ENCODE results near the gene KHDC4.
"Not testable (repeated sequence)": the region's sequence is repeated elsewhere in the genome, so short reads cannot be mapped to it uniquely, and the experiment has no call there.

The KHDC4 gene

DNA sequence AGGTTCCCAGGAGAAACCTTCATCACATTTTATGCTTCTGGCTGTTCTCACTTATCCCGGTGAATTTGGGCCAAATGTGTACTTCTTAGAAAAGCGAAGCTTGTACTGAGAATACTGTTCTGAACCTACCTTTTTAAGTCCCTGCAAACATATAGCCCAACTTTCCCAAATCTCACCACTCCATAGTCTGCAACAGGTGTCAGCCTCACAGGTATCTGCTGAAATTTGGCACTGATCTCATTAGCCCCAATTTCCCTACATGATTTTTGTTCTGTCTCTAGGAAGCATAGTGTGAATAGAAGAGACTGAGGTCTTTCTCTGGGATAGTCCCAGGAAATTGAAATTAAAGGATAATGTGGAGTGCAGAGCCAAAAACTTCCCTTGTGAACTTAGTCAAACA lies 34.5 kb downstream of the KHDC4 start:
- TF ChIP-seq OSR1 (CRISPR knock-in tag; IDR thresholded peaks at IDR 0.05): no peak
- no peak for TF ChIP-seq ISL1 (CRISPR knock-in tag; IDR thresholded peaks at IDR 0.05)
- TF ChIP-seq CSDC2 (CRISPR knock-in tag; IDR thresholded peaks at IDR 0.05): no peak
- no peak for TF ChIP-seq ZFP30 (CRISPR knock-in tag; IDR thresholded peaks at IDR 0.05)
- TF ChIP-seq RARB (CRISPR knock-in tag; IDR thresholded peaks at IDR 0.05): no peak
- no peak for ATAC-seq

- TF ChIP-seq ZC3H10 (CRISPR knock-in tag; IDR thresholded peaks at IDR 0.05): no peak
- TF ChIP-seq ZNF565 (CRISPR knock-in tag; conservative IDR thresholded peaks at IDR 0.05; ENCODE audit: low read depth): no peak
- no peak for TF ChIP-seq ZNF8 (CRISPR knock-in tag; IDR thresholded peaks at IDR 0.05)
- no peak for TF ChIP-seq OSR1 (CRISPR knock-in tag; IDR thresholded peaks at IDR 0.05)
- no peak for TF ChIP-seq ARNTL (CRISPR knock-in tag; IDR thresholded peaks at IDR 0.05; ENCODE audit: borderline replicate concordance, low read depth)
- TF ChIP-seq ZNF70 (CRISPR knock-in tag; IDR thresholded peaks at IDR 0.05): no peak
- TF ChIP-seq TCF4 (CRISPR knock-in tag; IDR thresholded peaks at IDR 0.05; ENCODE audit: borderline replicate concordance): no peak
- no peak for TF ChIP-seq CSDC2 (CRISPR knock-in tag; IDR thresholded peaks at IDR 0.05)
- no peak for TF ChIP-seq ESRRG (CRISPR knock-in tag; IDR thresholded peaks at IDR 0.05)
- no peak for TF ChIP-seq ZFP3 (CRISPR knock-in tag; IDR thresholded peaks at IDR 0.05)
- TF ChIP-seq RARB (CRISPR knock-in tag; IDR thresholded peaks at IDR 0.05): no peak
- TF ChIP-seq BACH2 (CRISPR knock-in tag; IDR thresholded peaks at IDR 0.05; ENCODE audit: borderline replicate concordance): no peak
- no peak for TF ChIP-seq TSHZ2 (CRISPR knock-in tag; IDR thresholded peaks at IDR 0.05)
- no peak for TF ChIP-seq GLIS3 (CRISPR knock-in tag; IDR thresholded peaks at IDR 0.05)
- TF ChIP-seq, protein P1, sequence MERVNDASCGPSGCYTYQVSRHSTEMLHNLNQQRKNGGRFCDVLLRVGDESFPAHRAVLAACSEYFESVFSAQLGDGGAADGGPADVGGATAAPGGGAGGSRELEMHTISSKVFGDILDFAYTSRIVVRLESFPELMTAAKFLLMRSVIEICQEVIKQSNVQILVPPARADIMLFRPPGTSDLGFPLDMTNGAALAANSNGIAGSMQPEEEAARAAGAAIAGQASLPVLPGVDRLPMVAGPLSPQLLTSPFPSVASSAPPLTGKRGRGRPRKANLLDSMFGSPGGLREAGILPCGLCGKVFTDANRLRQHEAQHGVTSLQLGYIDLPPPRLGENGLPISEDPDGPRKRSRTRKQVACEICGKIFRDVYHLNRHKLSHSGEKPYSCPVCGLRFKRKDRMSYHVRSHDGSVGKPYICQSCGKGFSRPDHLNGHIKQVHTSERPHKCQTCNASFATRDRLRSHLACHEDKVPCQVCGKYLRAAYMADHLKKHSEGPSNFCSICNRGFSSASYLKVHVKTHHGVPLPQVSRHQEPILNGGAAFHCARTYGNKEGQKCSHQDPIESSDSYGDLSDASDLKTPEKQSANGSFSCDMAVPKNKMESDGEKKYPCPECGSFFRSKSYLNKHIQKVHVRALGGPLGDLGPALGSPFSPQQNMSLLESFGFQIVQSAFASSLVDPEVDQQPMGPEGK (CRISPR knock-in tag; IDR thresholded peaks at IDR 0.05; ENCODE audit: borderline replicate concordance): no peak
- TF ChIP-seq, protein P2, sequence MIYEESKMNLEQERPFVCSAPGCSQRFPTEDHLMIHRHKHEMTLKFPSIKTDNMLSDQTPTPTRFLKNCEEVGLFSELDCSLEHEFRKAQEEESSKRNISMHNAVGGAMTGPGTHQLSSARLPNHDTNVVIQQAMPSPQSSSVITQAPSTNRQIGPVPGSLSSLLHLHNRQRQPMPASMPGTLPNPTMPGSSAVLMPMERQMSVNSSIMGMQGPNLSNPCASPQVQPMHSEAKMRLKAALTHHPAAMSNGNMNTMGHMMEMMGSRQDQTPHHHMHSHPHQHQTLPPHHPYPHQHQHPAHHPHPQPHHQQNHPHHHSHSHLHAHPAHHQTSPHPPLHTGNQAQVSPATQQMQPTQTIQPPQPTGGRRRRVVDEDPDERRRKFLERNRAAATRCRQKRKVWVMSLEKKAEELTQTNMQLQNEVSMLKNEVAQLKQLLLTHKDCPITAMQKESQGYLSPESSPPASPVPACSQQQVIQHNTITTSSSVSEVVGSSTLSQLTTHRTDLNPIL (CRISPR knock-in tag; IDR thresholded peaks at IDR 0.05; ENCODE audit: low read depth): no peak
- no peak for TF ChIP-seq ZFP30 (CRISPR knock-in tag; IDR thresholded peaks at IDR 0.05)
- no peak for TF ChIP-seq CSRNP3 (CRISPR knock-in tag; IDR thresholded peaks at IDR 0.05)
- TF ChIP-seq POU6F1 (CRISPR knock-in tag; IDR thresholded peaks at IDR 0.05; ENCODE audit: borderline replicate concordance, low read depth): no peak
Measured at GRCh38 chr1:155898888-155899287, 35.3 kb downstream of the KHDC4 start.

GRCh38 chr1:155897746-155898145 lies 36.5 kb downstream of the KHDC4 start:
- TF ChIP-seq CSRNP3 (CRISPR knock-in tag; IDR thresholded peaks at IDR 0.05) (no peak), POU6F1 (CRISPR knock-in tag; IDR thresholded peaks at IDR 0.05; ENCODE audit: borderline replicate concordance, low read depth) (no peak), ZNF565 (CRISPR knock-in tag; conservative IDR thresholded peaks at IDR 0.05; ENCODE audit: low read depth) (no peak), TCF4 (CRISPR knock-in tag; IDR thresholded peaks at IDR 0.05; ENCODE audit: borderline replicate concordance) (no peak)
- ATAC-seq: peak; percentile 24; the same call in 1 of the 3 replicates

More at GRCh38 chr1:155898888-155899287, 35.3 kb downstream of the KHDC4 start:
- ATAC-seq: no peak

DNA sequence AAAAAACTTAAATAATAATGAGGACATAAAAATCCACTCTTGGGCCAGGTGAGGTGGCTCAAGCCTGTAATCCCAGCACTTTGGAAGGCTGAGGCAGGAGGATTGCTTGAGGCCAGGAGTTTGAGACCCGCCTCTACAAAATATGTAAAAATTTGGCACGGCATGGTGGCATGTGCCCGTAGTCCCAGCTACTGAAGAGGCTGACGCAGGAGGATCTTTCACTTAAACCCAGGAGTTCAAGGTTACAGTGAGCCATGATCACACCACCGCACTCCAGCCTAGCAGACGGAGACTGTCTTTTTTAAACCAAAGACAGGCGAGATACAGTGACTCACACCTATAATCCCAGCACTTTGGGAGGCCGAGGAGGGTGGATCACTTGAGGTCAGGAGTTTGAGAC lies 37.7 kb downstream of the KHDC4 start:
- ATAC-seq: not testable (repeated sequence)

GRCh38 chr1:155895617-155896016 lies 38.6 kb downstream of the KHDC4 start:
- not testable (repeated sequence) for ATAC-seq

Data from SK-N-SH treated with all-trans-retinoic acid at 6 μM for 48 hours (cell line).